ENCODE results near the gene UBE2V1.

Gene UBE2V1

GRCh38 chr20:50061151-50062005, 51.6 kb downstream of the UBE2V1 start:
- DNase-seq: no peak

GRCh38 chr20:50058662-50059402, 54.1 kb downstream of the UBE2V1 start:
- peak in 1 of 2 donors; percentile 31 for DNase-seq

GRCh38 chr20:50057714-50058053, 55.3 kb downstream of the UBE2V1 start:
- DNase-seq: no peak

GRCh38 chr20:50056951-50057713, 55.8 kb downstream of the UBE2V1 start:
- DNase-seq: no peak

- DNase-seq: no peak
Observed at GRCh38 chr20:50056408-50056926, 56.5 kb downstream of the UBE2V1 start.

GRCh38 chr20:50055524-50056083, 57.3 kb downstream of the UBE2V1 start:
- no peak for DNase-seq

GRCh38 chr20:50054626-50055511, 58.1 kb downstream of the UBE2V1 start:
- DNase-seq: no peak

- no peak for DNase-seq
Observed at GRCh38 chr20:50054231-50054547, 58.8 kb downstream of the UBE2V1 start.

GRCh38 chr20:50053362-50054230, 59.4 kb downstream of the UBE2V1 start:
- no peak for DNase-seq

GRCh38 chr20:50052550-50053361, 60.2 kb downstream of the UBE2V1 start:
- peak; percentile 31 to 41 for DNase-seq

GRCh38 chr20:50050660-50051308, 62.2 kb downstream of the UBE2V1 start:
- no peak for DNase-seq

GRCh38 chr20:50050214-50050613, 62.7 kb downstream of the UBE2V1 start:
- DNase-seq: no peak

- DNase-seq: peak in 1 of 2 donors; percentile 26
Observed at GRCh38 chr20:50049442-50050026, 63.4 kb downstream of the UBE2V1 start.

- DNase-seq: peak; percentile 15 to 18
Observed at GRCh38 chr20:50048420-50049166, 64.4 kb downstream of the UBE2V1 start.

- DNase-seq: no peak
Observed at GRCh38 chr20:50044353-50044960, 68.5 kb downstream of the UBE2V1 start.

- DNase-seq: no peak
Observed at GRCh38 chr20:50043573-50044352, 69.2 kb downstream of the UBE2V1 start.
